Activated naive CD8-positive, alpha-beta T cell treated with anti-CD3 and anti-CD28 coated beads for 36 hours (primary cell): ENCODE measurements around the gene AGPAT3. TPM values are rescaled to one million over a fixed set of nuclear protein-coding genes. Genes with fewer than 3 reads are reported as not detected.
A peak's percentile ranks its signal among the peaks of the same experiment; 100 is the strongest.

Source experiments
- DNase-seq: peaks from one replicate; pipeline ENCODE4 v3.0.0; 2021
- H3K27ac Mint-ChIP-seq: one replicate; pipeline ENCODE4 v1.8.0; 2022; ENCODE audit warnings: mild to moderate bottlenecking, moderate library complexity, mixed read lengths
- H3K27me3 Mint-ChIP-seq: one replicate; pipeline ENCODE4 v1.8.0; 2022; ENCODE audit warnings: mild to moderate bottlenecking, mixed read lengths
- H3K36me3 Mint-ChIP-seq: one replicate; pipeline ENCODE4 v1.8.0; 2021; ENCODE audit warnings: mild to moderate bottlenecking, mixed read lengths
- H3K4me1 Mint-ChIP-seq: one replicate; pipeline ENCODE4 v1.8.0; 2021; ENCODE audit warnings: mixed read lengths
- H3K4me3 Mint-ChIP-seq: one replicate; pipeline ENCODE4 v1.8.0; 2022; ENCODE audit warnings: mild to moderate bottlenecking, moderate library complexity, mixed read lengths
- H3K9me3 Mint-ChIP-seq: one replicate; pipeline ENCODE4 v1.8.0; 2022; ENCODE audit warnings: mixed read lengths
- total RNA-seq, 2 experiments: library from RNA; stranded (reverse); gene quantifications; one replicate each; pipeline ENCODE4 v1.2.3, GENCODE V29; 2021

Gene AGPAT3
- total RNA-seq, 2 experiments from 2014 or later = 61.2 to 66.0 TPM

- H3K9me3 Mint-ChIP-seq = no peaks in the 10 kb centered on the region
These were observed 1.8 kb downstream of the AGPAT3 start for GRCh38 chr21:43866659-43867331.

GRCh38 chr21:43867332-43867703 lies 2.3 kb downstream of the AGPAT3 start:
- DNase-seq = no peak
- H3K4me1 Mint-ChIP-seq = peaks cover 45% of the 10 kb centered on the region
- H3K9me3 Mint-ChIP-seq = no peaks in the 10 kb centered on the region
- no peaks in the 10 kb centered on the region for H3K27me3 Mint-ChIP-seq
- H3K36me3 Mint-ChIP-seq = peaks cover 29% of the 10 kb centered on the region
- peak overlapping the region; percentile 79 for H3K4me3 Mint-ChIP-seq
- peak overlapping the region; percentile 85 for H3K27ac Mint-ChIP-seq

More at GRCh38 chr21:43866659-43867331, 1.8 kb downstream of the AGPAT3 start:
- peak overlapping the region; percentile 85 for H3K27ac Mint-ChIP-seq
- H3K4me1 Mint-ChIP-seq = peaks cover 44% of the 10 kb centered on the region
- H3K36me3 Mint-ChIP-seq = peaks cover 25% of the 10 kb centered on the region
- no peaks in the 10 kb centered on the region for H3K27me3 Mint-ChIP-seq
- peak; percentile 62 for DNase-seq
- peak overlapping the region; percentile 79 for H3K4me3 Mint-ChIP-seq

GRCh38 chr21:43867948-43868347 lies 2.9 kb downstream of the AGPAT3 start:
- H3K9me3 Mint-ChIP-seq = peaks cover 1% of the 10 kb centered on the region
- peaks cover 51% of the 10 kb centered on the region for H3K4me1 Mint-ChIP-seq
- peaks cover 35% of the 10 kb centered on the region for H3K36me3 Mint-ChIP-seq
- H3K27me3 Mint-ChIP-seq = no peaks in the 10 kb centered on the region
- DNase-seq = no peak
- no peak overlapping the region for H3K4me3 Mint-ChIP-seq
- no peak overlapping the region for H3K27ac Mint-ChIP-seq

GRCh38 chr21:43868461-43868860 lies 3.4 kb downstream of the AGPAT3 start:
- H3K4me1 Mint-ChIP-seq = peaks cover 56% of the 10 kb centered on the region
- H3K27me3 Mint-ChIP-seq = no peaks in the 10 kb centered on the region
- H3K4me3 Mint-ChIP-seq = no peak overlapping the region
- H3K27ac Mint-ChIP-seq = no peak overlapping the region
- H3K9me3 Mint-ChIP-seq = peaks cover 1% of the 10 kb centered on the region
- no peak for DNase-seq
- peaks cover 40% of the 10 kb centered on the region for H3K36me3 Mint-ChIP-seq

GRCh38 chr21:43869486-43870325 lies 4.7 kb downstream of the AGPAT3 start:
- Mint-ChIP-seq H3K36me3 (peaks cover 53% of the 10 kb centered on the region), H3K27me3 (no peaks in the 10 kb centered on the region), H3K9me3 (peaks cover 1% of the 10 kb centered on the region), H3K4me1 (peaks cover 69% of the 10 kb centered on the region), H3K4me3 (no peak overlapping the region), H3K27ac (no peak overlapping the region)
- DNase-seq = no peak

GRCh38 chr21:43871487-43871886 lies 6.5 kb downstream of the AGPAT3 start:
- Mint-ChIP-seq H3K36me3 (peaks cover 67% of the 10 kb centered on the region), H3K4me3 (no peak overlapping the region), H3K27me3 (no peaks in the 10 kb centered on the region), H3K9me3 (peaks cover 3% of the 10 kb centered on the region), H3K27ac (no peak overlapping the region), H3K4me1 (peaks cover 71% of the 10 kb centered on the region)
- no peak for DNase-seq

GRCh38 chr21:43872531-43873197 lies 7.6 kb downstream of the AGPAT3 start:
- no peaks in the 10 kb centered on the region for H3K27me3 Mint-ChIP-seq
- H3K27ac Mint-ChIP-seq = peak overlapping the region; percentile 77
- H3K4me1 Mint-ChIP-seq = peaks cover 63% of the 10 kb centered on the region
- no peak for DNase-seq
- peak overlapping the region; percentile 25 for H3K4me3 Mint-ChIP-seq
- H3K36me3 Mint-ChIP-seq = peaks cover 64% of the 10 kb centered on the region
- peaks cover 3% of the 10 kb centered on the region for H3K9me3 Mint-ChIP-seq

DNA sequence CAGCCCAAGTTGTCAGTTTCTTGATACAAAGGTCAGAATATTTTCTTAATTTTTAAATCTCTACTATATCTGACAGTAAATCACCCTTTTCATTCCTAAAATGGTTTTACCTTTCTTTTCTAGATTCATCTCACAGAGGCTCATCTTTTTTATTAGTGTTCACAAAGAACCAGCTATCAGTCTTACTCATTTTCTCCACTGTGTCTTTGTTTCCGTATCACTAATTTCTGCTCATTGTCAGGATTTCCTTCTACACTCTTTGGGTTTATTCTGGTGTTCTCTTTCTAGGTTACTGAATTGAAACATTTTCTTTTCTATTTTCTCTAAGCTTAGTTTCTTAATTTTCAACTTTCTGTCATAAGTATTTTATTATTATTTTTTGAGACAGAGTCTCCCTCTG lies 8.7 kb downstream of the AGPAT3 start:
- Mint-ChIP-seq H3K4me3 (no peak overlapping the region), H3K36me3 (peaks cover 71% of the 10 kb centered on the region), H3K27ac (peak overlapping the region; percentile 77), H3K4me1 (peaks cover 58% of the 10 kb centered on the region), H3K27me3 (no peaks in the 10 kb centered on the region), H3K9me3 (peaks cover 3% of the 10 kb centered on the region)
- no peak for DNase-seq

GRCh38 chr21:43874085-43874805 lies 9.2 kb downstream of the AGPAT3 start:
- peak overlapping the region; percentile 77 for H3K27ac Mint-ChIP-seq
- H3K27me3 Mint-ChIP-seq = no peaks in the 10 kb centered on the region
- peaks cover 3% of the 10 kb centered on the region for H3K9me3 Mint-ChIP-seq
- no peak overlapping the region for H3K4me3 Mint-ChIP-seq
- peaks cover 53% of the 10 kb centered on the region for H3K4me1 Mint-ChIP-seq
- peaks cover 67% of the 10 kb centered on the region for H3K36me3 Mint-ChIP-seq
- DNase-seq = no peak

GRCh38 chr21:43876605-43877004 lies 11.6 kb downstream of the AGPAT3 start:
- Mint-ChIP-seq H3K9me3 (peaks cover 3% of the 10 kb centered on the region), H3K4me1 (peaks cover 61% of the 10 kb centered on the region), H3K27ac (no peak overlapping the region), H3K4me3 (no peak overlapping the region), H3K36me3 (peaks cover 58% of the 10 kb centered on the region), H3K27me3 (no peaks in the 10 kb centered on the region)
- no peak for DNase-seq

- peaks cover 47% of the 10 kb centered on the region for H3K36me3 Mint-ChIP-seq
- no peaks in the 10 kb centered on the region for H3K27me3 Mint-ChIP-seq
- H3K9me3 Mint-ChIP-seq = peaks cover 1% of the 10 kb centered on the region
- no peak overlapping the region for H3K4me3 Mint-ChIP-seq
- DNase-seq = no peak
- H3K4me1 Mint-ChIP-seq = peaks cover 58% of the 10 kb centered on the region
- no peak overlapping the region for H3K27ac Mint-ChIP-seq
These were observed 13.0 kb downstream of the AGPAT3 start for GRCh38 chr21:43877936-43878575.

DNA sequence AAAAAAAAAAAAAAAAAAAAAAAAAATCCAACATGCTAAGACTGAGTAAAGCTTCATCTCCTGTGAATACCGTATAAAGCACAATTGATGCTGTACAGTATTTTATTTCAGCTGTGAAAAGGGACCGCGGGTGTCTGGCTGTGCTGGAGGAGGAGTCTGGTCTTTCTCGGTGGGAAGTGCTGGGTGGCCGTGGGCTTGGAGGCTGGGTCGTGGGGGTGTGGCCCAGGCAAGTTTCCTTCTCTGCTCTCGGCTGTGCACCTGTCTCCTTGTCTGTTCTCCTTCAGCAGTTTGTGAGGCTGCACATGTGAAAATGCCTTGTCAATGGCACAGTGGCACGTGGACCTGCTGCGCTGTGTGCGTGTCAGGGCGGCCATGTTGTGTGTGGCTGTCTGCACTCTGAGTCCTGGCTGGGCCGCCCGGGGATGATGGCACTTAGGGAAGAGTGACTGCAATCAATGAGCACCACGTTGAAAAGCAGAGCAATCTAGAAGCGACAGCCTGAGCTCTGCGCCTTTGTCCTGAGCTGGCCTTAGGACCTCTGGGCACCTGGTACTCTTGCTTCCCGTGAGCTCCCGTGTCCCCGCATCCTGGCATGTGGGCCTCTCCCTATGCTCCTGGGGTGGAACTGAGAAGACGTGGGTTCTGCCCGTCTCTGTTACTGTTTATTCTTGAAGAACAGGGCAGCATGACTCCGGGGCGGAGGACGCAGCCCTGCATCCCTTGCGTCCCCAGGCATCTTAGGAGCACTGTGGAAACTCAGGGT lies 14.5 kb downstream of the AGPAT3 start:
- Mint-ChIP-seq H3K9me3 (peaks cover 1% of the 10 kb centered on the region), H3K27ac (no peak overlapping the region), H3K4me1 (peaks cover 58% of the 10 kb centered on the region), H3K4me3 (no peak overlapping the region), H3K36me3 (peaks cover 32% of the 10 kb centered on the region), H3K27me3 (no peaks in the 10 kb centered on the region)
- no peak for DNase-seq

- Mint-ChIP-seq H3K9me3 (peaks cover under 1% of the 10 kb centered on the region), H3K27me3 (no peaks in the 10 kb centered on the region), H3K4me1 (peaks cover 58% of the 10 kb centered on the region), H3K27ac (peak overlapping the region; percentile 3), H3K36me3 (peaks cover 25% of the 10 kb centered on the region), H3K4me3 (no peak overlapping the region)
- no peak for DNase-seq
These were observed 15.3 kb downstream of the AGPAT3 start for GRCh38 chr21:43880111-43880985.
